DND-41 (cell line): Measurements from ENCODE around the gene SLC10A3.

ENCODE experiments used
- ATAC-seq: fragments of 200-7000 bp; cut with Tn5 transposase; 3 replicates; pipeline ENCODE4 v1.9.1; 2021; ENCODE audit warnings: low read depth; ENCODE audit not compliant: insufficient read depth
- DNase-seq: peaks from one replicate; pipeline ENCODE4 v3.0.0-alpha.2; 2020
- H2AFZ ChIP-seq: 2 replicates; pipeline ENCODE4 v1.6.0; 2012; ENCODE audit warnings: low read depth, low read length
- H3K27ac ChIP-seq: 2 replicates; pipeline ENCODE4 v1.5.1; 2012; ENCODE audit warnings: low read length, inconsistent platforms
- H3K27me3 ChIP-seq: fragments of 200-600 bp; sonication (generic); 2 replicates; pipeline ENCODE4 v1.6.0; 2012; ENCODE audit warnings: low read length, mild to moderate bottlenecking, inconsistent platforms; ENCODE audit not compliant: insufficient read depth, poor library complexity
- H3K36me3 ChIP-seq: 2 replicates; pipeline ENCODE4 v1.5.1; 2012; ENCODE audit warnings: low read length, inconsistent platforms; ENCODE audit not compliant: insufficient read depth
- H3K4me1 ChIP-seq: 2 replicates; pipeline ENCODE4 v1.5.1; 2012; ENCODE audit warnings: mild to moderate bottlenecking, low read length; ENCODE audit not compliant: insufficient read depth
- H3K4me2 ChIP-seq: 2 replicates; pipeline ENCODE4 v1.6.0; 2012; ENCODE audit warnings: mild to moderate bottlenecking, moderate library complexity, low read length, inconsistent platforms; ENCODE audit not compliant: insufficient read depth
- H3K4me3 ChIP-seq, 2 experiments: fragments of 200-600 bp in 1 of 2; shearing (Covaris generic) in 1 of 2; 2 replicates each; pipeline ENCODE4 v1.5.1; 2012 to 2016; ENCODE audit warnings: inconsistent platforms in 2 of 2, low read length in 2 of 2, mild to moderate bottlenecking in 2 of 2, low read depth in 1 of 2, moderate library complexity in 1 of 2
- H3K79me2 ChIP-seq: 2 replicates; pipeline ENCODE4 v1.6.0; 2012; ENCODE audit warnings: low read length, inconsistent platforms; ENCODE audit not compliant: insufficient read depth
- H3K9ac ChIP-seq: 2 replicates; pipeline ENCODE4 v1.6.0; 2012; ENCODE audit warnings: low read depth, mild to moderate bottlenecking, inconsistent platforms, low read length, moderate library complexity
- H3K9me3 ChIP-seq: 2 replicates; pipeline ENCODE4 v1.5.1; 2012; ENCODE audit warnings: low read length, moderate library complexity, mild to moderate bottlenecking, inconsistent platforms; ENCODE audit not compliant: insufficient read depth, severe bottlenecking
- H4K20me1 ChIP-seq: 2 replicates; pipeline ENCODE4 v1.6.0; 2012; ENCODE audit warnings: low read length; ENCODE audit not compliant: insufficient read depth
- EZH2 ChIP-seq: IDR thresholded peaks from 3 replicates; pipeline ENCODE4 v1.6.1; 2012; ENCODE audit warnings: borderline replicate concordance, low read depth, mild to moderate bottlenecking, moderate library complexity, low read length, inconsistent platforms; ENCODE audit not compliant: severe bottlenecking
- TF ChIP-seq, protein P1 (sequence below): IDR thresholded peaks from 2 replicates; pipeline ENCODE4 v1.5.1; 2012; ENCODE audit warnings: borderline replicate concordance, low read length, moderate library complexity, mild to moderate bottlenecking; ENCODE audit not compliant: poor library complexity, severe bottlenecking; ENCODE audit errors: extremely low read depth

SLC10A3 gene

DNA sequence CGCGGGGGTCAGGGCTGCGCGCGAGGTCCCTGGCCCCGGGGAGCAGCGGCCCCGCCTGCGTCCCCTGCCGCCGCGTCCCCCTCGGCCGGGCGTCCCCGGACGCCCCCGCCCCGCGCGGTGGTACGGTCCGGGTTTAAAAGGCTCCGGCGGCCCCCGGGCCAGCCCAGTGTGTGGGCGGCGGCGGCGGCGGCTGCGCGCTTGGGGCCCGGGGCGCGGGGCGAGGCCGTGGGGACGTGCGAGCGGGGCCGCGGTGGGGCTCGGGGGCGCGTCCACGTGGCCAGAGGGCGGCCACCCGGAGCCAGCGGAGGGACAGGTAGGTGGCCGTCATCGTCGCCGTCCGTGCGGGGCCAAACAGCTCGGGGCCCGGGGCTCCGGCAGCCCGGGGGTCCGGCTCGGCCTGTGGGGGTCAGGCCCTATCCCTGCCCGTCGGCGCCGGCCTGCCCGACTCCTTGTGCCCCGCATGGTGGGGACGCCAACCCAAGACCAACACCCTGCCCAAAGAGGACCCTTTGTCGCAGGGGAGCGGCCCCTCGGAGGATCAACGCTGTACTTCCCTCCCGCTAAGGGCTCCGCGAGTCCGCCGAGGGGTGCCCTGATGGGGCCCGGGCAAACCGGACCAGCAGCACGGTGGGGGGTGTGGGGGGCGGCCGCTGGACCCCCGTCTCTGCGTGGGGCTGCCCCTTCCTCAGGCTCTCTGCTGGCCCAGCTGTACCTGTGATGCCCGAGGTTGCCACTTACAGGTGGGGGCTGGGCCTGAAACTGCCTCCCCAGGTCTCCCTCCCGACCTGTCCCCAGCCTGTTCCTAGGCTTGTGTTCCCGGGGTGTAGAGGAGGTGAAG lies 32.1 kb downstream of the SLC10A3 start, which contains the start of gene PLXNA3:
Gene PLXNA3 (plus strand): TSS at position 166 of the 838 bp plus-strand sequence. CDS start 1,903 bp downstream, outside the sequence.
- DNase-seq (peak; percentile 62), ATAC-seq (peak; percentile 73)
- Histone ChIP-seq H3K36me3 (peaks cover 20% of the 10 kb centered on the region), H3K9me3 (no peaks in the 10 kb centered on the region), H3K4me3 (peak within 1 kb of the TSS; percentile 47 to 78; a peak in 3 of 4 replicates), H3K4me2 (peak within 1 kb of the TSS; percentile 72), H3K27ac (peak within 1 kb of the TSS; percentile 62), H4K20me1 (peaks cover 10% of the 10 kb centered on the region; the same call in 1 of the 2 replicates), H3K27me3 (no peaks in the 10 kb centered on the region), H3K4me1 (peaks cover 25% of the 10 kb centered on the region), H3K79me2 (peaks cover 14% of the 10 kb centered on the region), H2AFZ (peak within 1 kb of the TSS; percentile 76), H3K9ac (peak within 1 kb of the TSS; percentile 67)
- TF ChIP-seq, protein P1, sequence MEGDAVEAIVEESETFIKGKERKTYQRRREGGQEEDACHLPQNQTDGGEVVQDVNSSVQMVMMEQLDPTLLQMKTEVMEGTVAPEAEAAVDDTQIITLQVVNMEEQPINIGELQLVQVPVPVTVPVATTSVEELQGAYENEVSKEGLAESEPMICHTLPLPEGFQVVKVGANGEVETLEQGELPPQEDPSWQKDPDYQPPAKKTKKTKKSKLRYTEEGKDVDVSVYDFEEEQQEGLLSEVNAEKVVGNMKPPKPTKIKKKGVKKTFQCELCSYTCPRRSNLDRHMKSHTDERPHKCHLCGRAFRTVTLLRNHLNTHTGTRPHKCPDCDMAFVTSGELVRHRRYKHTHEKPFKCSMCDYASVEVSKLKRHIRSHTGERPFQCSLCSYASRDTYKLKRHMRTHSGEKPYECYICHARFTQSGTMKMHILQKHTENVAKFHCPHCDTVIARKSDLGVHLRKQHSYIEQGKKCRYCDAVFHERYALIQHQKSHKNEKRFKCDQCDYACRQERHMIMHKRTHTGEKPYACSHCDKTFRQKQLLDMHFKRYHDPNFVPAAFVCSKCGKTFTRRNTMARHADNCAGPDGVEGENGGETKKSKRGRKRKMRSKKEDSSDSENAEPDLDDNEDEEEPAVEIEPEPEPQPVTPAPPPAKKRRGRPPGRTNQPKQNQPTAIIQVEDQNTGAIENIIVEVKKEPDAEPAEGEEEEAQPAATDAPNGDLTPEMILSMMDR, result no peak
- TF ChIP-seq EZH2, result no peak

DNA sequence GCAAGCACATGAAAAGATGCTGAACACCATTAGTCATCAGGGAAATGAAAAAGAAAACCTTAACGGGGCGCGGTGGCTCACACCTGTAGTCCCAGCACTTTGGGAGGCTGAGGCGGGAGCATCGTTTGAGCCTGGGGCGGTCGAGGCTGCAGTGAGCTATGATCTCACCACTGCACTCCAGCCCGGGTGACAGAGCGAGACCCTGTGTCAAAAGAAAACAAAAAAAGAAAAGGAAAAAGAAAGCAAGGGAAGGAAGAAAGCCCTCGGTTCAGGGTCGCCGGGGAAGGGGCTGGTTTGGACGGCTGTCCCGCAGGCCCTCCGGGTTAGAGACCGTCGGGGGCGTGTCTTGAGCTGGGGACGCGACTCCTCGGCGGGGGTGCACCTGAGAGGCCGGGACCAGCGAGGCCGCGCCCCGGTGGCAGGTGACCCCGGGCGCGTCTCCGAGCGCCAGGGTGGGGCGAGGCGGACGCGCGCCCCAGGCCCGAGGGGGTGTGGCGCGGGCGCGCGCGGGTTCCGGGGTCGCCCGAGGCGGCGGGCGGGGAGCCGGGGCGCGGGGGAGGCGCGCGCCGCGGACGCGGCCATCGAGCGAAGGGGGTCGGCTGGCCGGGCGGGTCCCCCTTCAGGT lies 32.8 kb downstream of the SLC10A3 start:
- DNase-seq (peak; percentile 54), ATAC-seq (peak; percentile 34)
- Histone ChIP-seq H3K4me2 (peak overlapping the region; percentile 72), H3K36me3 (peaks cover 20% of the 10 kb centered on the region), H3K9ac (peak overlapping the region; percentile 67), H3K27ac (peak overlapping the region; percentile 62; the same call in 1 of the 2 replicates), H3K4me1 (peaks cover 25% of the 10 kb centered on the region), H4K20me1 (peaks cover 10% of the 10 kb centered on the region; the same call in 1 of the 2 replicates), H2AFZ (peak overlapping the region; percentile 76), H3K4me3 (peak overlapping the region; percentile 6 to 78; a peak in 3 of 4 replicates), H3K79me2 (peaks cover 14% of the 10 kb centered on the region), H3K27me3 (no peaks in the 10 kb centered on the region), H3K9me3 (no peaks in the 10 kb centered on the region)
- no peak for TF ChIP-seq EZH2
- TF ChIP-seq, protein P1, result no peak

DNA sequence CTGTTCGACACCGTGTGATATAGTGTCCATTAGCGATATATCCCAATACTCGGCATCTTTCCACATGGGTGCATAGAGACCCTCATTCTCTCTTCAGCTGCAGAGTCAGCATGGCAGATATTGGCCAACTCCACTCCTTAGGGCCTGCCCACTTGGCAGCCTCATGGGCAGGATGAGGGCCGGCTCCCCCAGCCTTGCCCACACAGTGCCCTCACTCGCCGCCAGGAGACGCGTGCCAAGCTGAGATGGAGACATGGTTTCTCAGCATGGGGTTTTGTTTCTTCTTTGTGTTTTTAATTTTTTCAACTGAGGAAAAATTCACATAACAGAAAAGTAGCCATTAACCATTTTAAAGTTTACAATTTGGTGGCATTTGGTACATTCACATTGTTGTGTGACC lies 37.6 kb downstream of the SLC10A3 start:
- no peaks in the 10 kb centered on the region for H4K20me1 ChIP-seq
- peaks cover 7% of the 10 kb centered on the region for H3K4me1 ChIP-seq
- H3K9me3 ChIP-seq, result no peaks in the 10 kb centered on the region
- H3K4me2 ChIP-seq, result no peak overlapping the region
- no peaks in the 10 kb centered on the region for H3K79me2 ChIP-seq
- no peak overlapping the region for H3K27ac ChIP-seq
- H3K9ac ChIP-seq, result no peak overlapping the region
- no peak for DNase-seq
- H3K27me3 ChIP-seq, result no peaks in the 10 kb centered on the region
- no peak overlapping the region for H3K4me3 ChIP-seq
- TF ChIP-seq EZH2, result no peak
- TF ChIP-seq, protein P1, result no peak
- no peaks in the 10 kb centered on the region for H3K36me3 ChIP-seq
- no peak for ATAC-seq
- H2AFZ ChIP-seq, result no peak overlapping the region
